Breast epithelium (tissue), 4 donors: Measurements from ENCODE around the gene EIF4A2. TPM values are rescaled to one million over a fixed set of nuclear protein-coding genes. Genes with fewer than 3 reads are reported as not detected.

Experiments used
- DNase-seq, 2 donors: peaks; one replicate each; pipeline ENCODE4 v3.0.0-alpha.2; 2019; ENCODE audit warnings: low spot score in 2 of 2
- H3K27ac ChIP-seq, 2 donors: fragments of 200-600 bp; sonication (generic) in 1 of 2; one replicate each; pipeline ENCODE4 v1.5.1; 2016 to 2019; ENCODE audit warnings: mild to moderate bottlenecking in 1 of 2
- H3K27me3 ChIP-seq, 2 donors: fragments of 200-600 bp; sonication (generic) in 1 of 2; one replicate each; pipeline versions ENCODE4 v1.5.1 to v1.6.0; 2017 to 2019; ENCODE audit warnings: control low read depth in 1 of 2, mild to moderate bottlenecking in 1 of 2
- H3K36me3 ChIP-seq: fragments of 200-600 bp; one replicate; pipeline ENCODE4 v1.5.1; 2019
- H3K4me1 ChIP-seq, 2 donors: fragments of 200-600 bp; sonication (generic); one replicate each; pipeline ENCODE4 v1.5.1; 2016 to 2019; ENCODE audit warnings: control low read depth in 1 of 2
- H3K4me3 ChIP-seq, 3 donors: fragments of 200-600 bp; sonication (generic); 1 replicate in 2 of 3; 2 replicates in 1 of 3; pipeline ENCODE4 v1.5.1; 2016 to 2019; ENCODE audit warnings: mild to moderate bottlenecking in 3 of 3, moderate library complexity in 2 of 3
- H3K9me3 ChIP-seq, 2 donors: fragments of 200-600 bp; sonication (generic) in 1 of 2; one replicate each; pipeline ENCODE4 v1.5.1; 2016 to 2019; ENCODE audit warnings: control low read depth in 1 of 2
- POLR2A ChIP-seq: fragments of 450-650 bp; IDR thresholded peaks from one replicate; pipeline ENCODE4 v1.6.1; 2016; ENCODE audit warnings: antibody characterized with exemption, mild to moderate bottlenecking, moderate library complexity
- POLR2AphosphoS5 ChIP-seq, 3 donors: sonication (generic); formaldehyde crosslinking; IDR thresholded peaks; one replicate each; pipeline ENCODE4 v1.6.1; 2017; ENCODE audit warnings: antibody characterized with exemption in 3 of 3
- intact Hi-C: fragments of 100-400 bp; cut with DNase I; formaldehyde crosslinking; loops from one replicate; pipeline ENCODE4 v1.15.1; 2023; ENCODE audit warnings: low total_unique reads
- total RNA-seq, 3 donors: library from RNA; depleted of rRNA; stranded (reverse); fragments of >200 nt; gene quantifications; one replicate each; pipeline ENCODE4 v1.1.0, GENCODE V29; 2016
- TF ChIP-seq, protein P1 (sequence below), 3 donors: fragments of 450-650 bp; IDR thresholded peaks; one replicate each; pipeline ENCODE4 v1.5.1; 2016 to 2017; ENCODE audit warnings: antibody characterized with exemption in 3 of 3, mild to moderate bottlenecking in 3 of 3, moderate library complexity in 3 of 3

Gene EIF4A2
- total RNA-seq, 3 donors from 2014 or later, result 264 to 592 (median 493) TPM

DNA sequence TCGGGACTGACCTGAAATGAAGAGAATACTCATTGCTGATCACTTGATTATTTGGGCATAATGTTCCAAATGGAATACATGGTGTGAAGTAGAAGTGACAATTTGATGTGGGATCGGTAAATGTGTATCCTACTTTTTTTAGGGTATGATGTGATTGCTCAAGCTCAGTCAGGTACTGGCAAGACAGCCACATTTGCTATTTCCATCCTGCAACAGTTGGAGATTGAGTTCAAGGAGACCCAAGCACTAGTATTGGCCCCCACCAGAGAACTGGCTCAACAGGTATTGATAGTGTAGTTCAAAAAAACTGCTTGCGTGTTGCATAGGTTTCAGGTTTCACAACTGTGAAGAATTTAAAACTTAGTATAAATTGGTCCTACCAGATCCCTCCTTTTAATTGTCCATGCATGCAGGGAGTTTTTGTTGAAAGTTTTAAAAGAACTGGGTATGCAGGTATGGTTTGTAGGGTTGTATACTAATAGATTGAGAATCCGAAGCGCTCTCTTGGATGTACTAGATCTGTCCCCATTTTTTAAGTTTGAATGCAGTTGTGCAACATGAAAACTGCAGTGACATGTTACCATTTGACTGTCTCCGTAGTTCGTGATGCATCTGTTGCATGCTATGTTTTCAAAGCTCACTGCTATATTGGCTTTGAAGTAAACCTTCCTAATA lies 1.6 kb downstream of the EIF4A2 start:
- intact Hi-C loops, result no loop called here
- TF ChIP-seq, protein P1, sequence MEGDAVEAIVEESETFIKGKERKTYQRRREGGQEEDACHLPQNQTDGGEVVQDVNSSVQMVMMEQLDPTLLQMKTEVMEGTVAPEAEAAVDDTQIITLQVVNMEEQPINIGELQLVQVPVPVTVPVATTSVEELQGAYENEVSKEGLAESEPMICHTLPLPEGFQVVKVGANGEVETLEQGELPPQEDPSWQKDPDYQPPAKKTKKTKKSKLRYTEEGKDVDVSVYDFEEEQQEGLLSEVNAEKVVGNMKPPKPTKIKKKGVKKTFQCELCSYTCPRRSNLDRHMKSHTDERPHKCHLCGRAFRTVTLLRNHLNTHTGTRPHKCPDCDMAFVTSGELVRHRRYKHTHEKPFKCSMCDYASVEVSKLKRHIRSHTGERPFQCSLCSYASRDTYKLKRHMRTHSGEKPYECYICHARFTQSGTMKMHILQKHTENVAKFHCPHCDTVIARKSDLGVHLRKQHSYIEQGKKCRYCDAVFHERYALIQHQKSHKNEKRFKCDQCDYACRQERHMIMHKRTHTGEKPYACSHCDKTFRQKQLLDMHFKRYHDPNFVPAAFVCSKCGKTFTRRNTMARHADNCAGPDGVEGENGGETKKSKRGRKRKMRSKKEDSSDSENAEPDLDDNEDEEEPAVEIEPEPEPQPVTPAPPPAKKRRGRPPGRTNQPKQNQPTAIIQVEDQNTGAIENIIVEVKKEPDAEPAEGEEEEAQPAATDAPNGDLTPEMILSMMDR (IDR thresholded peaks at IDR 0.05), result no peak
- TF ChIP-seq POLR2A, result no peak
- no peak for TF ChIP-seq POLR2AphosphoS5 (IDR thresholded peaks at IDR 0.05)
- Histone ChIP-seq H3K4me3 (peak overlapping the region; percentile 82 to 99 (median 94)), H3K9me3 (no peaks in the 10 kb centered on the region), H3K27ac (peak overlapping the region; percentile 9 to 99), H3K27me3 (no peaks in the 10 kb centered on the region), H3K4me1 (peaks cover 7 to 12% of the 10 kb centered on the region in 2 donors), H3K36me3 (peaks cover 15% of the 10 kb centered on the region)
- DNase-seq, result no peak

DNA sequence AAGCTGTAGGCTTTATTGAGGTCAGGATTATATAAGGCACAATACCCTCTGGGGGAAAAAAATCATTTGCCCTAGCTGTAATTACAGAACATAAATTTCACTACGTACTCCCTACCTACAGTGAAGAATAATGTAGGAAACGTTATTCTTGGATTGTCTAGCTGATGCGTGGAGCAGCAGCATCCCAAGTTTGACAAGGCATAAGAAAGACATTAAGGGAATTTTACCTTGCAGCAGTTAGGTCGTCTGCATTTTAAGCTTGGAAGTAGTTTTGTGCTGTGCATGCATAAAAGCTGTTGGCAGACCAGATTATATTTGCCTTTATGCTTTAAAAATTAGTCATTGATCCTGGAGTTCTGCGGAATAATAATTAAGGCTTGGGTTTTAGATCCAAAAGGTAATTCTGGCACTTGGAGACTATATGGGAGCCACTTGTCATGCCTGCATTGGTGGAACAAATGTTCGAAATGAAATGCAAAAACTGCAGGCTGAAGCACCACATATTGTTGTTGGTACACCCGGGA lies 2.2 kb downstream of the EIF4A2 start:
- TF ChIP-seq, protein P1 (IDR thresholded peaks at IDR 0.05), result no peak
- TF ChIP-seq POLR2AphosphoS5 (IDR thresholded peaks at IDR 0.05) (no peak), POLR2A (no peak)
- Histone ChIP-seq H3K27me3 (no peaks in the 10 kb centered on the region), H3K4me1 (peaks cover 7 to 12% of the 10 kb centered on the region in 2 donors), H3K36me3 (peaks cover 15% of the 10 kb centered on the region), H3K27ac (no peak overlapping the region), H3K4me3 (peak overlapping the region; percentile 82 to 99 (median 94)), H3K9me3 (no peaks in the 10 kb centered on the region)
- intact Hi-C loops, result no loop called here
- no peak for DNase-seq

DNA sequence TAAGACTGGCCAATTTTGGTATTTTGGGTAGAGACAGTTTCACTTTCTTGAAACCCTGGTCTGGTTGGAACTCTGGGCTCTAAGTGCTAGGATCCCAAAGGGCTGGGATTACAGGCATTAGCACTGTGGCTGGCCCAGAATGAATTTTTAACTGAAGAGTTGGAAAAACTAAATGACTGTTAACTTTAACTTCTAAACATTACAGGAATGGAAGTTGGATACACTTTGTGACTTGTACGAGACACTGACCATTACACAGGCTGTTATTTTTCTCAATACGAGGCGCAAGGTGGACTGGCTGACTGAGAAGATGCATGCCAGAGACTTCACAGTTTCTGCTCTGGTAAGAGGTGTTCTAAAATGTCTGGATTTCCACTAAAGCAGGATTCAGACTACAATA lies 3.5 kb downstream of the EIF4A2 start:
- no peaks in the 10 kb centered on the region for H3K27me3 ChIP-seq
- intact Hi-C loops, result no loop called here
- H3K27ac ChIP-seq, result peak overlapping the region in 1 of 2 donors; percentile 9
- peaks cover 15% of the 10 kb centered on the region for H3K36me3 ChIP-seq
- H3K4me1 ChIP-seq, result peaks cover 7 to 12% of the 10 kb centered on the region in 2 donors
- no peaks in the 10 kb centered on the region for H3K9me3 ChIP-seq
- no peak for DNase-seq
- peak overlapping the region in 1 of 3 donors; percentile 94 for H3K4me3 ChIP-seq
- TF ChIP-seq POLR2A (no peak), POLR2AphosphoS5 (IDR thresholded peaks at IDR 0.05) (no peak)
- TF ChIP-seq, protein P1 (IDR thresholded peaks at IDR 0.05), result no peak

DNA sequence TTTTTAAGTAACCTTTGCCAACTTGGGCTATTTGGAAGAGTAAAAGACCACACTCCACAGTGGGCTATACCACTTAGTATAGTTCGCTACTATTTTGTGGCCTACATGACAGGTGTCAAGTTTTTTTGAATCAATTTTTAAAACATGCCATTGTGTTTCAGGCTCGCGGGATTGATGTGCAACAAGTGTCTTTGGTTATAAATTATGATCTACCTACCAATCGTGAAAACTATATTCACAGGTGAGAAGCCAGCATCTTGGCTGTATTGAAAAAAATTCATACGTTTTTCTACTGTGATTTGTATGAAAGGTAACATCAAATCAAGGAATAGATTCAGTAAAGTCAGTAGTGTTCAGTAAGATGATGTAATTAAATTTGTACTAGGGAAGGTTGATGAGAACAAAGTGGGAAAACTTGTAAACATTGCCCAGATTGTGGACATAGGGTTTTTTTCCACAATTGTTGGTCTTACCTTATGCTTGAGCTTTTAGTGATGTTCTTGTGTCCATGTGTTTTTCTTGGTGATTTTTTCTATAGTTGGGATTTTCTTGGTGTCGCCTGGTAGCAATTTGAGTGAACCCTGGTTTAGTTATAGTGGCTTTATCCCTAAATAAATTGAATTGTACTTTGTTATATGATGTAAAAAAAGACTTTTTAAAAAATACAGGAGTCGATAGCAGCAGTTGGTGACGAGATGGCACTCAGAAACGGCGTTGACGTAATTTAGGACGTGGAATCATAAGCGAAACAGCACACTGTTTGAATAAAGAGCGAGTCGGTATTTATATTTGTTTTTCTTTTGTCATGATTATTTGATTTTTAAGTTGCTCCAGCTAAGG lies 4.5 kb downstream of the EIF4A2 start:
- no peak for TF ChIP-seq POLR2AphosphoS5 (IDR thresholded peaks at IDR 0.05)
- TF ChIP-seq, protein P1 (IDR thresholded peaks at IDR 0.05), result no peak
- TF ChIP-seq POLR2A, result no peak
- Histone ChIP-seq H3K27me3 (no peaks in the 10 kb centered on the region), H3K9me3 (no peaks in the 10 kb centered on the region), H3K4me1 (peaks cover 7 to 12% of the 10 kb centered on the region in 2 donors), H3K27ac (no peak overlapping the region), H3K4me3 (peak overlapping the region in 1 of 3 donors; percentile 94), H3K36me3 (peaks cover 15% of the 10 kb centered on the region)
- no peak for DNase-seq
- intact Hi-C loops, result no loop called here
